ENCODE results near the gene STC2. TPM values are rescaled to one million over a fixed set of nuclear protein-coding genes. Genes with fewer than 3 reads are reported as not detected.

STC2 gene
- polyA plus RNA-seq, 2 of the 4 experiments (the other 2 are of a cell fraction), result 45.2 to 46.1 TPM

DNA sequence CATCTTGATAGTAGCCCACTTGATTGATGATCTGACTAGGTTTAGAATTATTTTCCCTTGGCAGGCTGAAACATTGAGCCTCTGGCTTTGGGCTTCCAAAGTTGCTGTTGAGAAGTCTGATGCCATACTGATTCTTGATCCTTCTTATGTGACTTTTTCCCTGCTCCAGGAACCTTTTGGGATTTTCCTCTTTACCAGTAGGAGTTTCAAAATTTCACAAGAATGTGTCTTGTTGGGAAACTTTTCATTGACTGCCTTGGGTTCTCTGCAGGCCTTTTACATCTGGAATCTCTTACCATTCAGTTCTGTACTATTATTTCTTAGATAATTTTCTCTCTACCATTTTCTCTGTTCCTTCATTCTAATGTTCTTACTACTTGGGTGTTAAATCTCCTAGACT, 20.0 kb downstream of the STC2 start:
- DNase-seq (ENCODE audit: low read depth in 1 of 2, low spot score in 1 of 2), result no peak
- ChIA-PET CTCF (interaction anchor here (1.5 to 7.0 kb wide), 2 partner anchors 14 to 164 kb away, joined by 4 to 60 read pairs; partner anchors contain the start of gene BNIP1), POLR2A (no interaction called here)
- Histone ChIP-seq H3K9me3 (peaks cover 19% of the 10 kb centered on the region), H3K27ac (no peak overlapping the region), H3K4me1 (peaks cover 17% of the 10 kb centered on the region), H3K4me3 (no peak overlapping the region), H3K4me2 (no peak overlapping the region)
- TF ChIP-seq MAZ (IDR thresholded peaks at IDR 0.05; ENCODE audit: borderline replicate concordance, low read depth, low read length), result no peak
- TF ChIP-seq RFX5 (IDR thresholded peaks at IDR 0.05), result no peak
- TF ChIP-seq ELK1 (IDR thresholded peaks at IDR 0.05; ENCODE audit: low read depth, low read length), result no peak
- no peak for TF ChIP-seq TP53 (CRISPR knock-in tag; IDR thresholded peaks at IDR 0.05)
- no peak for TF ChIP-seq RAD21 (conservative IDR thresholded peaks at IDR 0.05 in 1 of 2, IDR thresholded peaks at IDR 0.05 in 1 of 2)
- TF ChIP-seq BHLHE40 (IDR thresholded peaks at IDR 0.05; ENCODE audit: low read depth, low read length), result no peak
- no peak for TF ChIP-seq GATA3 (IDR thresholded peaks at IDR 0.05; ENCODE audit: borderline replicate concordance)
- no peak for TF ChIP-seq CHD2 (IDR thresholded peaks at IDR 0.05; ENCODE audit: low read length, partially characterized antibody)
- TF ChIP-seq HDAC2 (IDR thresholded peaks at IDR 0.05), result no peak
- no peak for TF ChIP-seq NR3C1 (IDR thresholded peaks at IDR 0.05)
- no peak for TF ChIP-seq SMC3 (IDR thresholded peaks at IDR 0.05)
- TF ChIP-seq FOSL2 (IDR thresholded peaks at IDR 0.05), result no peak
- no peak for TF ChIP-seq FOSL2 (CRISPR knock-in tag; IDR thresholded peaks at IDR 0.05)
- no peak for FAIRE-seq
- ATAC-seq, result no peak

DNA sequence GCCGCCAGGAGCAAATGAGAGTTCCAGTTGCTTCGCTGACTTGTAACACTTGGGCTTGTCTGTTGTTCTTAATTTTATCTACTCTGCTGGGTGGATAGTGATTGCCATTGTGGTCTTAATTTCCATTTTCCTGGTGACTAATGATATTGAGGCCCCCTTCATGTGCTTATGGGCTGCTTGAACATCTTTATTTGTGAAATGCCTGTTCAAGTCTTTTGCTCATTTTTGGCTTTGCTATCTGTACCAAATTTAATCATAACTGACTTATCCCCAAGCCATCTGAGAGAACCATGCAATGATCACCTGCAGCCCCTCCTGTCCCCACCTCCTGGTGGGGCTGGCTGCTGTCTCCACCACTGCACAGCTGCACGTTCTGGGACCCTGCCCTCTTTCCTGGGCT, 20.5 kb downstream of the STC2 start:
- no peak overlapping the region for H3K4me3 ChIP-seq
- H3K4me2 ChIP-seq, result no peak overlapping the region
- ChIA-PET CTCF (interaction anchor here (7.0 kb wide), 1 partner anchor 13 kb away, joined by 60 read pairs; no protein-coding TSS in a partner anchor), POLR2A (no interaction called here)
- ATAC-seq, result no peak
- no peak overlapping the region for H3K27ac ChIP-seq
- no peak for FAIRE-seq
- TF ChIP-seq SREBF2 (IDR thresholded peaks at IDR 0.05) (no peak), POLR2A (IDR thresholded peaks at IDR 0.05; ENCODE audit: low read length) (no peak), EHMT2 (IDR thresholded peaks at IDR 0.05; ENCODE audit: low read depth) (no peak), CBX8 (IDR thresholded peaks at IDR 0.05) (no peak), CHD2 (IDR thresholded peaks at IDR 0.05; ENCODE audit: low read length, partially characterized antibody) (no peak), NFE2L2 (conservative IDR thresholded peaks at IDR 0.05; ENCODE audit: low read length) (no peak), ZSCAN20 (CRISPR knock-in tag; IDR thresholded peaks at IDR 0.05) (no peak), MYC (IDR thresholded peaks at IDR 0.05; ENCODE audit: borderline replicate concordance, low read length) (no peak), KDM5A (IDR thresholded peaks at IDR 0.05) (no peak)
- TF ChIP-seq, protein P1, sequence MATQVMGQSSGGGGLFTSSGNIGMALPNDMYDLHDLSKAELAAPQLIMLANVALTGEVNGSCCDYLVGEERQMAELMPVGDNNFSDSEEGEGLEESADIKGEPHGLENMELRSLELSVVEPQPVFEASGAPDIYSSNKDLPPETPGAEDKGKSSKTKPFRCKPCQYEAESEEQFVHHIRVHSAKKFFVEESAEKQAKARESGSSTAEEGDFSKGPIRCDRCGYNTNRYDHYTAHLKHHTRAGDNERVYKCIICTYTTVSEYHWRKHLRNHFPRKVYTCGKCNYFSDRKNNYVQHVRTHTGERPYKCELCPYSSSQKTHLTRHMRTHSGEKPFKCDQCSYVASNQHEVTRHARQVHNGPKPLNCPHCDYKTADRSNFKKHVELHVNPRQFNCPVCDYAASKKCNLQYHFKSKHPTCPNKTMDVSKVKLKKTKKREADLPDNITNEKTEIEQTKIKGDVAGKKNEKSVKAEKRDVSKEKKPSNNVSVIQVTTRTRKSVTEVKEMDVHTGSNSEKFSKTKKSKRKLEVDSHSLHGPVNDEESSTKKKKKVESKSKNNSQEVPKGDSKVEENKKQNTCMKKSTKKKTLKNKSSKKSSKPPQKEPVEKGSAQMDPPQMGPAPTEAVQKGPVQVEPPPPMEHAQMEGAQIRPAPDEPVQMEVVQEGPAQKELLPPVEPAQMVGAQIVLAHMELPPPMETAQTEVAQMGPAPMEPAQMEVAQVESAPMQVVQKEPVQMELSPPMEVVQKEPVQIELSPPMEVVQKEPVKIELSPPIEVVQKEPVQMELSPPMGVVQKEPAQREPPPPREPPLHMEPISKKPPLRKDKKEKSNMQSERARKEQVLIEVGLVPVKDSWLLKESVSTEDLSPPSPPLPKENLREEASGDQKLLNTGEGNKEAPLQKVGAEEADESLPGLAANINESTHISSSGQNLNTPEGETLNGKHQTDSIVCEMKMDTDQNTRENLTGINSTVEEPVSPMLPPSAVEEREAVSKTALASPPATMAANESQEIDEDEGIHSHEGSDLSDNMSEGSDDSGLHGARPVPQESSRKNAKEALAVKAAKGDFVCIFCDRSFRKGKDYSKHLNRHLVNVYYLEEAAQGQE (IDR thresholded peaks at IDR 0.05), result no peak
- H3K4me1 ChIP-seq, result peaks cover 22% of the 10 kb centered on the region
- H3K9me3 ChIP-seq, result peaks cover 19% of the 10 kb centered on the region
- WGBS (ENCODE audit: missing lambda C conversion rate), result 79% methylated on average over 3 of the region's 3 CpGs
- no peak for DNase-seq (ENCODE audit: low read depth in 1 of 2, low spot score in 1 of 2)

DNA sequence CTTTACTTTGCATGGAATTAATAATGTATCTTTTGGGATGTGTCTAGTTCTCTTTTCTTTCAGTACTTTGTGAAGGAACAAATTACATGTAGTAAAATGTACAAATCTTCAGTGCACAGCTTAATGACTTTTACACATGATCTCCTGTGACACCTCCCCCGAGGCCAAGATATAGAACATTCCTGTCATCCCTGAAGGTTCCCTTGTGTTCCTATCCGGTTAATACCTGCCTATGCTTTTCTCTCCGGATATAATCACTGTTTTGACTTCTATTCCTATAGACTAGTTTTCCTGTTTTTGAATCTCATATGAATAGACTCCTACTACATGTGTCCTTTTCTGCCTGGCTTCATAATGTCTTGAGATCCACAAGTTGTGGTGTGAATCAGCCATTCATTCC, 21.5 kb downstream of the STC2 start:
- peaks cover 19% of the 10 kb centered on the region for H3K9me3 ChIP-seq
- CTCF ChIA-PET, result interaction anchor here (1.0 to 7.0 kb wide), 4 partner anchors 12 to 312 kb away, joined by 3 to 60 read pairs (median 6); no protein-coding TSS in a partner anchor
- 53% methylated on average over 3 of the region's 3 CpGs for WGBS (ENCODE audit: missing lambda C conversion rate)
- TF ChIP-seq ZNF302 (CRISPR knock-in tag; IDR thresholded peaks at IDR 0.05) (no peak), SMC3 (IDR thresholded peaks at IDR 0.05) (no peak), RNF2 (IDR thresholded peaks at IDR 0.05; ENCODE audit: borderline replicate concordance, low read depth) (no peak), HOXB13 (CRISPR knock-in tag; IDR thresholded peaks at IDR 0.05; ENCODE audit: low read depth) (no peak), RARB (CRISPR knock-in tag; IDR thresholded peaks at IDR 0.05) (no peak), ZC3H11A (IDR thresholded peaks at IDR 0.05) (no peak), ELK1 (IDR thresholded peaks at IDR 0.05; ENCODE audit: low read depth, low read length) (no peak), CHD2 (IDR thresholded peaks at IDR 0.05; ENCODE audit: low read length, partially characterized antibody) (no peak), CBX8 (IDR thresholded peaks at IDR 0.05) (no peak)
- TF ChIP-seq, protein P2, sequence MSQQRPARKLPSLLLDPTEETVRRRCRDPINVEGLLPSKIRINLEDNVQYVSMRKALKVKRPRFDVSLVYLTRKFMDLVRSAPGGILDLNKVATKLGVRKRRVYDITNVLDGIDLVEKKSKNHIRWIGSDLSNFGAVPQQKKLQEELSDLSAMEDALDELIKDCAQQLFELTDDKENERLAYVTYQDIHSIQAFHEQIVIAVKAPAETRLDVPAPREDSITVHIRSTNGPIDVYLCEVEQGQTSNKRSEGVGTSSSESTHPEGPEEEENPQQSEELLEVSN (IDR thresholded peaks at IDR 0.05; ENCODE audit: borderline replicate concordance, low read depth), result no peak

More for the DNA sequence above, 21.5 kb downstream of the STC2 start:
- POLR2A ChIA-PET, result interaction anchor here (1.5 kb wide), 1 partner anchor 22 kb away, joined by 7 read pairs; the partner anchor contains the start of gene STC2
- H3K27ac ChIP-seq, result no peak overlapping the region
- no peak overlapping the region for H3K4me2 ChIP-seq
- no peak overlapping the region for H3K4me3 ChIP-seq
- ATAC-seq (no peak), FAIRE-seq (no peak), DNase-seq (ENCODE audit: low read depth in 1 of 2, low spot score in 1 of 2) (no peak)
- H3K4me1 ChIP-seq, result peaks cover 32% of the 10 kb centered on the region

Measured in A549 (cell line).